SK-N-SH (cell line): Measurements from ENCODE around the gene CRISPLD2. TPM values are rescaled to one million over a fixed set of nuclear protein-coding genes. Genes with fewer than 3 reads are reported as not detected.

ENCODE experiments used
- CTCF ChIA-PET: fragments of 300-600, 350-600 bp; formaldehyde crosslinking; extraction: SDS; loops from one replicate; lab custom pipeline; 2021; lab: Yijun Ruan, JAX
- POLR2A ChIA-PET: fragments of 350-600 bp; sonication (Branson Sonifier 250); formaldehyde crosslinking; extraction: SDS; loops from one replicate; lab custom pipeline; 2020; ENCODE audit warnings: antibody characterized with exemption, inconsistent platforms; lab: Yijun Ruan, JAX
- DNase-seq: peaks from one replicate; pipeline ENCODE4 v3.0.0; 2012
- H2AFZ ChIP-seq: fragments of 200-600 bp; sonication (generic); 2 replicates; pipeline ENCODE4 v1.8.1; 2016; ENCODE audit warnings: antibody characterized with exemption, mild to moderate bottlenecking, low read depth
- H3F3A ChIP-seq: fragments of 200-600 bp; sonication (generic); replicated peaks from 2 replicates; pipeline ENCODE3; 2016; ENCODE audit warnings: antibody characterized with exemption, mild to moderate bottlenecking; ENCODE audit not compliant: insufficient read depth
- H3K27ac ChIP-seq, 2 experiments: fragments of 200-500 bp in 1 of 2; fragments of 200-600 bp in 1 of 2; sonication (Bioruptor generic) in 1 of 2; sonication (generic), shearing (Covaris generic) in 1 of 2; 2 replicates each; pipeline versions ENCODE4 v1.5.1 to v1.6.1; 2014 to 2016; ENCODE audit warnings: low read depth in 2 of 2, inconsistent platforms in 1 of 2, low read length in 1 of 2, mild to moderate bottlenecking in 1 of 2, mixed read lengths in 1 of 2
- H3K27me3 ChIP-seq: fragments of 200-600 bp; sonication (generic), shearing (Covaris generic); 2 replicates; pipeline ENCODE4 v1.6.1; 2016; ENCODE audit warnings: mixed run types; ENCODE audit not compliant: insufficient read depth
- H3K36me3 ChIP-seq, 2 experiments: fragments of 200-500 bp in 1 of 2; fragments of 200-600 bp in 1 of 2; sonication (Bioruptor generic) in 1 of 2; sonication (generic) in 1 of 2; replicated peaks in 1 of 2; 2 replicates each; pipeline versions ENCODE3 to v1.5.1; 2014 to 2016; ENCODE audit warnings: low read length in 1 of 2, mild to moderate bottlenecking in 1 of 2; ENCODE audit not compliant: insufficient read depth in 2 of 2, control insufficient read depth in 1 of 2
- H3K4me1 ChIP-seq, 2 experiments: fragments of 200-500 bp in 1 of 2; fragments of 200-600 bp in 1 of 2; sonication (Bioruptor generic) in 1 of 2; sonication (generic), shearing (Covaris generic) in 1 of 2; 2 replicates each; pipeline versions ENCODE4 v1.5.1 to v1.6.1; 2014 to 2016; ENCODE audit warnings: low read depth in 1 of 2, low read length in 1 of 2, mixed run types in 1 of 2; ENCODE audit not compliant: insufficient read depth in 2 of 2, control insufficient read depth in 1 of 2
- H3K4me2 ChIP-seq: fragments of 200-600 bp; sonication (generic), shearing (Covaris generic); 2 replicates; pipeline ENCODE4 v1.6.1; 2017; ENCODE audit warnings: mixed run types
- H3K4me3 ChIP-seq, 2 experiments: fragments of 200-500 bp in 1 of 2; fragments of 200-600 bp in 1 of 2; sonication (Bioruptor generic) in 1 of 2; sonication (generic), shearing (Covaris generic) in 1 of 2; 2 replicates each; pipeline versions ENCODE4 v1.5.1 to v1.8.1; 2014 to 2016; ENCODE audit warnings: low read depth in 2 of 2, inconsistent platforms in 1 of 2, low read length in 1 of 2, mild to moderate bottlenecking in 1 of 2, mixed read lengths in 1 of 2, moderate library complexity in 1 of 2
- H3K79me2 ChIP-seq: fragments of 200-600 bp; sonication (generic); 2 replicates; pipeline ENCODE4 v1.8.1; 2017; ENCODE audit warnings: mild to moderate bottlenecking; ENCODE audit not compliant: insufficient read depth
- H3K9ac ChIP-seq: fragments of 200-600 bp; sonication (generic); 2 replicates; pipeline ENCODE4 v1.6.1; 2017; ENCODE audit warnings: mixed run types
- H3K9me2 ChIP-seq: fragments of 200-600 bp; sonication (generic); 2 replicates; pipeline ENCODE4 v1.6.1; 2017; ENCODE audit warnings: mixed run types
- H3K9me3 ChIP-seq: fragments of 200-600 bp; sonication (generic); 2 replicates; pipeline ENCODE4 v1.6.1; 2017; ENCODE audit warnings: mixed run types, mild to moderate bottlenecking, moderate library complexity
- H4K20me1 ChIP-seq: fragments of 200-600 bp; sonication (generic); 2 replicates; pipeline ENCODE4 v1.6.1; 2017; ENCODE audit warnings: mild to moderate bottlenecking, mixed run types; ENCODE audit not compliant: insufficient read depth
- CHD2 ChIP-seq: fragments of 150-350 bp; IDR thresholded peaks from 2 replicates; pipeline ENCODE4 v1.6.1; 2018; ENCODE audit warnings: low read length; ENCODE audit not compliant: partially characterized antibody
- ELF1 ChIP-seq: IDR thresholded peaks from 2 replicates; pipeline ENCODE4 v1.4.0; 2012
- EP300 ChIP-seq, 2 experiments: IDR thresholded peaks; 2 replicates each; pipeline versions ENCODE4 v1.4.0 to v1.6.1; 2012; ENCODE audit warnings: borderline replicate concordance in 1 of 2, low read depth in 1 of 2, low read length in 1 of 2
- EZH2phosphoT487 ChIP-seq: fragments of 200-600 bp; sonication (generic); IDR thresholded peaks from 2 replicates; pipeline ENCODE4 v1.6.1; 2017; ENCODE audit warnings: low read depth, mixed run types, mild to moderate bottlenecking, antibody characterized with exemption, moderate library complexity, borderline replicate concordance
- FOSL2 ChIP-seq: IDR thresholded peaks from 2 replicates; pipeline ENCODE4 v1.4.0; 2012; ENCODE audit warnings: low read depth, mild to moderate bottlenecking, moderate library complexity, borderline replicate concordance
- GABPA ChIP-seq: IDR thresholded peaks from 2 replicates; pipeline ENCODE4 v1.4.0; 2012; ENCODE audit warnings: low read depth, mild to moderate bottlenecking
- JUND ChIP-seq: IDR thresholded peaks from 2 replicates; pipeline ENCODE4 v1.4.0; 2012
- NFIC ChIP-seq: IDR thresholded peaks from 2 replicates; pipeline ENCODE4 v1.4.0; 2012; ENCODE audit warnings: borderline replicate concordance
- RCOR1 ChIP-seq: fragments of 150-350 bp; IDR thresholded peaks from 2 replicates; pipeline ENCODE4 v1.6.1; 2017; ENCODE audit warnings: antibody characterized with exemption, low read length
- RFX5 ChIP-seq: IDR thresholded peaks from 2 replicates; pipeline ENCODE4 v1.6.1; 2012; ENCODE audit warnings: mild to moderate bottlenecking, improper control_type of control experiment, low read length
- SIN3A ChIP-seq: IDR thresholded peaks from 2 replicates; pipeline ENCODE4 v1.6.1; 2012; ENCODE audit warnings: low read depth, mild to moderate bottlenecking, low read length, moderate library complexity, borderline replicate concordance
- TEAD4 ChIP-seq: IDR thresholded peaks from 2 replicates; pipeline ENCODE4 v1.4.0; 2012; ENCODE audit warnings: mild to moderate bottlenecking, borderline replicate concordance; ENCODE audit not compliant: insufficient read depth
- WGBS: methylation state at CpG from one replicate; pipeline ENCODE4 v1.1.6; 2017; ENCODE audit warnings: low lambda C conversion rate; 5-methylcytosine and 5-hydroxymethylcytosine counted together
- polyA plus RNA-seq, 3 experiments: library from polyadenylated mRNA; depleted of rRNA; stranded (reverse); fragments of >200 nt; gene quantifications; 2 replicates each; pipeline ENCODE4 v1.2.3, GENCODE V29; 2012
- TF ChIP-seq, protein P1 (sequence below): fragments of 150-350 bp; IDR thresholded peaks from 2 replicates; pipeline ENCODE4 v1.6.1; 2016; ENCODE audit warnings: mild to moderate bottlenecking, low read depth, low read length
- TF ChIP-seq, protein P2 (sequence below): fragments of 200-600 bp; sonication (generic); IDR thresholded peaks from 2 replicates; pipeline ENCODE4 v1.6.1; 2017; ENCODE audit warnings: antibody characterized with exemption, mild to moderate bottlenecking, moderate library complexity
- TF ChIP-seq, protein P3 (sequence below): IDR thresholded peaks from 2 replicates; pipeline ENCODE4 v1.4.0; 2012; ENCODE audit warnings: low read depth, borderline replicate concordance
- TF ChIP-seq, protein P4 (sequence below): IDR thresholded peaks from 2 replicates; pipeline ENCODE4 v1.4.0; 2012; ENCODE audit warnings: low read depth
- TF ChIP-seq, protein P5 (sequence below): IDR thresholded peaks from 2 replicates; pipeline ENCODE4 v1.4.0; 2012; ENCODE audit warnings: low read depth, borderline replicate concordance

Gene CRISPLD2
- polyA plus RNA-seq, 1 of the 3 experiments (the other 2 are of a cell fraction), result 6.3 TPM

DNA sequence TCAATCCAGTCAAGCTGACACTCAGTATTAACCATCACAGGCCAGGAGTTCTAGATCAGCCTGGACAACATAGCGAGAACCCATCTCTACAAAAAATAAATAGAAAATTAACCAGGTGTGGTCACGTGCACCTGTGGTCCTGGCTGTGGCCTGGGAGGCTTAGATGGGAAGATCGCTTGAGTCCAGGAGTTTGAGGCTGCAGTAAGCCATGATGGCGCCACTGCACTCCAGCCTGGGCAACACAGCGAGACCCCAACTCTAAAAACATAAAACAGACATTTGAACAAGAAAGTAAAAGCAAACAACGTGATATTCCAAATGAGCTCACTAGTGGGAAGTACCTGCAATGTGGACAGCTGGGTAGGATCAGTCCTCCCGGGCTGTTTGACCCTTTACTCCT, 41.9 kb downstream of the CRISPLD2 start:
- Histone ChIP-seq H3F3A (no peaks in the 10 kb centered on the region), H3K9ac (no peak overlapping the region), H3K4me3 (no peak overlapping the region), H3K27ac (no peak overlapping the region), H3K4me2 (no peak overlapping the region), H3K9me3 (peaks cover 13% of the 10 kb centered on the region; the same call in 1 of the 2 replicates), H3K27me3 (no peaks in the 10 kb centered on the region), H3K4me1 (no peaks in the 10 kb centered on the region), H4K20me1 (no peaks in the 10 kb centered on the region), H3K9me2 (no peaks in the 10 kb centered on the region), H3K36me3 (peaks cover 0 to 3% of the 10 kb centered on the region in 2 experiments), H2AFZ (no peak overlapping the region), H3K79me2 (no peaks in the 10 kb centered on the region)
- WGBS, result 66% methylated on average over 7 of the region's 7 CpGs
- ChIA-PET POLR2A (no interaction called here), CTCF (no interaction called here)
- no peak for DNase-seq
- TF ChIP-seq JUND, result no peak
- no peak for TF ChIP-seq CHD2
- no peak for TF ChIP-seq GABPA
- TF ChIP-seq, protein P1, sequence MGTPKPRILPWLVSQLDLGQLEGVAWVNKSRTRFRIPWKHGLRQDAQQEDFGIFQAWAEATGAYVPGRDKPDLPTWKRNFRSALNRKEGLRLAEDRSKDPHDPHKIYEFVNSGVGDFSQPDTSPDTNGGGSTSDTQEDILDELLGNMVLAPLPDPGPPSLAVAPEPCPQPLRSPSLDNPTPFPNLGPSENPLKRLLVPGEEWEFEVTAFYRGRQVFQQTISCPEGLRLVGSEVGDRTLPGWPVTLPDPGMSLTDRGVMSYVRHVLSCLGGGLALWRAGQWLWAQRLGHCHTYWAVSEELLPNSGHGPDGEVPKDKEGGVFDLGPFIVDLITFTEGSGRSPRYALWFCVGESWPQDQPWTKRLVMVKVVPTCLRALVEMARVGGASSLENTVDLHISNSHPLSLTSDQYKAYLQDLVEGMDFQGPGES, result no peak
- no peak for TF ChIP-seq TEAD4
- TF ChIP-seq, protein P2, sequence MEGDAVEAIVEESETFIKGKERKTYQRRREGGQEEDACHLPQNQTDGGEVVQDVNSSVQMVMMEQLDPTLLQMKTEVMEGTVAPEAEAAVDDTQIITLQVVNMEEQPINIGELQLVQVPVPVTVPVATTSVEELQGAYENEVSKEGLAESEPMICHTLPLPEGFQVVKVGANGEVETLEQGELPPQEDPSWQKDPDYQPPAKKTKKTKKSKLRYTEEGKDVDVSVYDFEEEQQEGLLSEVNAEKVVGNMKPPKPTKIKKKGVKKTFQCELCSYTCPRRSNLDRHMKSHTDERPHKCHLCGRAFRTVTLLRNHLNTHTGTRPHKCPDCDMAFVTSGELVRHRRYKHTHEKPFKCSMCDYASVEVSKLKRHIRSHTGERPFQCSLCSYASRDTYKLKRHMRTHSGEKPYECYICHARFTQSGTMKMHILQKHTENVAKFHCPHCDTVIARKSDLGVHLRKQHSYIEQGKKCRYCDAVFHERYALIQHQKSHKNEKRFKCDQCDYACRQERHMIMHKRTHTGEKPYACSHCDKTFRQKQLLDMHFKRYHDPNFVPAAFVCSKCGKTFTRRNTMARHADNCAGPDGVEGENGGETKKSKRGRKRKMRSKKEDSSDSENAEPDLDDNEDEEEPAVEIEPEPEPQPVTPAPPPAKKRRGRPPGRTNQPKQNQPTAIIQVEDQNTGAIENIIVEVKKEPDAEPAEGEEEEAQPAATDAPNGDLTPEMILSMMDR, result no peak

DNA sequence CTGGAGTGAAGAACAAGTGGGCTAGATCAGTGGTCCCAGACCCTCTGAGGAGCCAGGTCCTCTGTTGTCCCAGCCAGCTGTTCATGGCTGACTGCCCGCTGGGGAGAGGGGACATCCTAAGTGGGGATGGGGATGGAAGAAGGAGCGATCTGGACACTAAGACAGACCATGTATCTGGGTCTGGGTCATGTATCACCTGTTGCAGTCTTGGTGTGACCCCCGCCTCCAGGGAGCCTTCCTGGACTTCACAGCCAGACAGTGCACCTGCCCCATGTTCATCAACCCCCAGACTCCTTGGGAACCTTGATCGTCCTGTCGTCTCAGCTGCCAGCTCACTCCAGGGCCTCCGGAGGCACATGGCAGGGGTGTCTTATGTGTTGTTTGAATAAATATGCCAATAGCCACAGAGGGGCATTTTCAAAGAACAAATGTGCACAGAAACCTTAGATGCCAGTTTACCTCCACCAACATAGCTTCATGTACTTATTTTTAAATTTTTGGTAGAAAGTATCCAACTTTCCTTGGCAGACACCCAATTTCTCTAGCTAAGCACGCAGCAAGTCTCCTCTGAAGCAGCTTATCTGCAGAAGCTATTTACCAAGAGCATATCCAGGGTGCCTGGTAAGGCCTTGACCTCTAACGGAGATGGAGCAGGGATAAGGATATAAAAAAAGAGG, 43.2 kb downstream of the CRISPLD2 start:
- Histone ChIP-seq H3K9me3 (peaks cover 13% of the 10 kb centered on the region; the same call in 1 of the 2 replicates), H3K9me2 (no peaks in the 10 kb centered on the region), H3K79me2 (no peaks in the 10 kb centered on the region), H3K4me2 (no peak overlapping the region), H3K4me3 (no peak overlapping the region), H4K20me1 (no peaks in the 10 kb centered on the region), H3K4me1 (no peaks in the 10 kb centered on the region), H3K27me3 (no peaks in the 10 kb centered on the region), H3K9ac (no peak overlapping the region), H3K27ac (no peak overlapping the region), H3K36me3 (peaks cover 0 to 3% of the 10 kb centered on the region in 2 experiments), H2AFZ (no peak overlapping the region), H3F3A (no peaks in the 10 kb centered on the region)
- TF ChIP-seq FOSL2, result no peak
- TF ChIP-seq GABPA, result no peak
- no peak for TF ChIP-seq TEAD4
- TF ChIP-seq EP300 (IDR thresholded peaks at IDR 0.05; ENCODE audit: borderline replicate concordance in 1 of 2, low read depth in 1 of 2, low read length in 1 of 2), result no peak
- TF ChIP-seq CHD2, result no peak
- no peak for TF ChIP-seq RCOR1
- TF ChIP-seq, protein P3, sequence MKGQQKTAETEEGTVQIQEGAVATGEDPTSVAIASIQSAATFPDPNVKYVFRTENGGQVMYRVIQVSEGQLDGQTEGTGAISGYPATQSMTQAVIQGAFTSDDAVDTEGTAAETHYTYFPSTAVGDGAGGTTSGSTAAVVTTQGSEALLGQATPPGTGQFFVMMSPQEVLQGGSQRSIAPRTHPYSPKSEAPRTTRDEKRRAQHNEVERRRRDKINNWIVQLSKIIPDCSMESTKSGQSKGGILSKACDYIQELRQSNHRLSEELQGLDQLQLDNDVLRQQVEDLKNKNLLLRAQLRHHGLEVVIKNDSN, result no peak
- TF ChIP-seq RFX5, result no peak
- TF ChIP-seq EZH2phosphoT487, result no peak
- TF ChIP-seq, protein P2, result no peak
- TF ChIP-seq JUND, result no peak
- TF ChIP-seq, protein P4, sequence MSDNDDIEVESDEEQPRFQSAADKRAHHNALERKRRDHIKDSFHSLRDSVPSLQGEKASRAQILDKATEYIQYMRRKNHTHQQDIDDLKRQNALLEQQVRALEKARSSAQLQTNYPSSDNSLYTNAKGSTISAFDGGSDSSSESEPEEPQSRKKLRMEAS, result no peak
- TF ChIP-seq NFIC, result no peak
- TF ChIP-seq, protein P5, sequence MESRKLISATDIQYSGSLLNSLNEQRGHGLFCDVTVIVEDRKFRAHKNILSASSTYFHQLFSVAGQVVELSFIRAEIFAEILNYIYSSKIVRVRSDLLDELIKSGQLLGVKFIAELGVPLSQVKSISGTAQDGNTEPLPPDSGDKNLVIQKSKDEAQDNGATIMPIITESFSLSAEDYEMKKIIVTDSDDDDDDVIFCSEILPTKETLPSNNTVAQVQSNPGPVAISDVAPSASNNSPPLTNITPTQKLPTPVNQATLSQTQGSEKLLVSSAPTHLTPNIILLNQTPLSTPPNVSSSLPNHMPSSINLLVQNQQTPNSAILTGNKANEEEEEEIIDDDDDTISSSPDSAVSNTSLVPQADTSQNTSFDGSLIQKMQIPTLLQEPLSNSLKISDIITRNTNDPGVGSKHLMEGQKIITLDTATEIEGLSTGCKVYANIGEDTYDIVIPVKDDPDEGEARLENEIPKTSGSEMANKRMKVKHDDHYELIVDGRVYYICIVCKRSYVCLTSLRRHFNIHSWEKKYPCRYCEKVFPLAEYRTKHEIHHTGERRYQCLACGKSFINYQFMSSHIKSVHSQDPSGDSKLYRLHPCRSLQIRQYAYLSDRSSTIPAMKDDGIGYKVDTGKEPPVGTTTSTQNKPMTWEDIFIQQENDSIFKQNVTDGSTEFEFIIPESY, result no peak
- TF ChIP-seq SIN3A, result no peak
- TF ChIP-seq ELF1, result no peak
- CTCF ChIA-PET, result interaction anchor here (0.9 to 2.7 kb wide), 4 partner anchors 22 to 124 kb away, joined by 3 to 8 read pairs (median 4); no protein-coding TSS in a partner anchor
- no peak for DNase-seq
- WGBS, result 83% methylated on average over 8 of the region's 8 CpGs
- POLR2A ChIA-PET, result no interaction called here
